GM06990 (cell line): ENCODE measurements around the gene ST8SIA6.

Source experiments
- DNase-seq: peaks from one replicate; pipeline ENCODE4 v3.0.0-alpha.2; 2011; ENCODE audit not compliant: insufficient read length; ENCODE audit errors: extremely low read depth
- H3K27me3 ChIP-seq: replicated peaks from 2 replicates; pipeline ENCODE4 v1.6.0; 2011; ENCODE audit warnings: low read length; ENCODE audit not compliant: control insufficient read depth, insufficient read depth
- H3K36me3 ChIP-seq: 2 replicates; pipeline ENCODE4 v1.5.1; 2011; ENCODE audit warnings: low read length; ENCODE audit not compliant: control insufficient read depth, insufficient read depth
- H3K4me3 ChIP-seq: replicated peaks from 2 replicates; pipeline ENCODE4 v1.5.1; 2011; ENCODE audit warnings: low read depth, mild to moderate bottlenecking, control low read depth, low read length
- CTCF ChIP-seq: IDR thresholded peaks from 2 replicates; pipeline ENCODE4 v1.5.1; 2011; ENCODE audit warnings: low read length, control low read depth, mild to moderate bottlenecking, inconsistent platforms; ENCODE audit not compliant: insufficient read depth, poor library complexity, severe bottlenecking

Gene ST8SIA6

GRCh38 chr10:17386021-17386420, 68.4 kb downstream of the ST8SIA6 start:
- Histone ChIP-seq H3K4me3 (no peak overlapping the region), H3K36me3 (no peaks in the 10 kb centered on the region), H3K27me3 (no peaks in the 10 kb centered on the region)
- no peak for TF ChIP-seq CTCF
- no peak for DNase-seq

GRCh38 chr10:17385066-17385465, 69.3 kb downstream of the ST8SIA6 start:
- no peaks in the 10 kb centered on the region for H3K27me3 ChIP-seq
- no peaks in the 10 kb centered on the region for H3K36me3 ChIP-seq
- DNase-seq, result no peak
- H3K4me3 ChIP-seq, result no peak overlapping the region
- TF ChIP-seq CTCF, result no peak

- H3K27me3 ChIP-seq, result no peaks in the 10 kb centered on the region
- DNase-seq, result no peak
- H3K36me3 ChIP-seq, result no peaks in the 10 kb centered on the region
- no peak for TF ChIP-seq CTCF
- H3K4me3 ChIP-seq, result no peak overlapping the region
Observed at GRCh38 chr10:17383801-17384555, 70.4 kb downstream of the ST8SIA6 start.

GRCh38 chr10:17381502-17382142, 72.8 kb downstream of the ST8SIA6 start:
- TF ChIP-seq CTCF, result no peak
- Histone ChIP-seq H3K4me3 (no peak overlapping the region), H3K36me3 (no peaks in the 10 kb centered on the region), H3K27me3 (no peaks in the 10 kb centered on the region)
- DNase-seq, result no peak

GRCh38 chr10:17380888-17381287, 73.5 kb downstream of the ST8SIA6 start:
- H3K27me3 ChIP-seq, result no peaks in the 10 kb centered on the region
- H3K4me3 ChIP-seq, result no peak overlapping the region
- DNase-seq, result no peak
- no peak for TF ChIP-seq CTCF
- H3K36me3 ChIP-seq, result no peaks in the 10 kb centered on the region
